Left renal pelvis (tissue), 4 donors: ENCODE measurements around the gene TMEM271. TPM values are rescaled to one million over a fixed set of nuclear protein-coding genes. Genes with fewer than 3 reads are reported as not detected.

Experiments
- polyA plus RNA-seq, 4 donors: library from polyadenylated mRNA; unstranded; fragments of 120-200 nt; gene quantifications; one replicate each; pipeline ENCODE4 v1.2.1, GENCODE V29; 2013; ENCODE audit not compliant: insufficient read length in 4 of 4

TMEM271 gene
- polyA plus RNA-seq, 4 donors: 0.06 to 0.09 TPM; not detected in 2

Other genes starting within 250 kb of the TMEM271 start
- 10 to 100 TPM; 21.9 to 44.1 (median 30.6) TPM for gene ZNF141, start 238.5 kb downstream of the TMEM271 start, polyA plus RNA-seq
- 10 to 100 TPM; 39.3 to 44.1 (median 42.6) TPM for gene ZNF721, start 77.1 kb downstream of the TMEM271 start, polyA plus RNA-seq
- 10 to 100 TPM; 44.4 to 85.2 (median 58.9) TPM for gene PIGG, start 77.1 kb downstream of the TMEM271 start, polyA plus RNA-seq
- 10 to 100 TPM; 10.7 to 48.6 (median 34.6) TPM for gene PDE6B, start 49.3 kb upstream of the TMEM271 start, polyA plus RNA-seq
- 100 to 1,000 TPM; 171 to 315 (median 274) TPM for gene ATP5ME, start 98.0 kb upstream of the TMEM271 start, polyA plus RNA-seq
- 10 to 100 TPM; 12.0 to 23.1 (median 16.7) TPM for gene MYL5, start 98.2 kb upstream of the TMEM271 start, polyA plus RNA-seq
- 1 to 10 TPM; 2.6 to 7.1 (median 3.6) TPM for gene SLC49A3, start 112.9 kb upstream of the TMEM271 start, polyA plus RNA-seq
- 10 to 100 TPM; 67.3 to 93.3 (median 74.2) TPM for gene PCGF3, start 129.5 kb upstream of the TMEM271 start, polyA plus RNA-seq
- gene CPLX1, start 249.8 kb upstream of the TMEM271 start, polyA plus RNA-seq: 1 to 10 TPM in 3 of 4 donors, under 1 TPM in 1; 0.86 to 3.2 (median 1.7) TPM